GM12872 (cell line): Measurements from ENCODE around the gene ABHD2.

ENCODE experiments used
- TF ChIP-seq, protein P1 (sequence below): IDR thresholded peaks from 3 replicates; pipeline ENCODE4 v1.5.1; 2011; ENCODE audit warnings: low read depth, mild to moderate bottlenecking, low read length, moderate library complexity; ENCODE audit not compliant: insufficient read depth

ABHD2 gene

DNA sequence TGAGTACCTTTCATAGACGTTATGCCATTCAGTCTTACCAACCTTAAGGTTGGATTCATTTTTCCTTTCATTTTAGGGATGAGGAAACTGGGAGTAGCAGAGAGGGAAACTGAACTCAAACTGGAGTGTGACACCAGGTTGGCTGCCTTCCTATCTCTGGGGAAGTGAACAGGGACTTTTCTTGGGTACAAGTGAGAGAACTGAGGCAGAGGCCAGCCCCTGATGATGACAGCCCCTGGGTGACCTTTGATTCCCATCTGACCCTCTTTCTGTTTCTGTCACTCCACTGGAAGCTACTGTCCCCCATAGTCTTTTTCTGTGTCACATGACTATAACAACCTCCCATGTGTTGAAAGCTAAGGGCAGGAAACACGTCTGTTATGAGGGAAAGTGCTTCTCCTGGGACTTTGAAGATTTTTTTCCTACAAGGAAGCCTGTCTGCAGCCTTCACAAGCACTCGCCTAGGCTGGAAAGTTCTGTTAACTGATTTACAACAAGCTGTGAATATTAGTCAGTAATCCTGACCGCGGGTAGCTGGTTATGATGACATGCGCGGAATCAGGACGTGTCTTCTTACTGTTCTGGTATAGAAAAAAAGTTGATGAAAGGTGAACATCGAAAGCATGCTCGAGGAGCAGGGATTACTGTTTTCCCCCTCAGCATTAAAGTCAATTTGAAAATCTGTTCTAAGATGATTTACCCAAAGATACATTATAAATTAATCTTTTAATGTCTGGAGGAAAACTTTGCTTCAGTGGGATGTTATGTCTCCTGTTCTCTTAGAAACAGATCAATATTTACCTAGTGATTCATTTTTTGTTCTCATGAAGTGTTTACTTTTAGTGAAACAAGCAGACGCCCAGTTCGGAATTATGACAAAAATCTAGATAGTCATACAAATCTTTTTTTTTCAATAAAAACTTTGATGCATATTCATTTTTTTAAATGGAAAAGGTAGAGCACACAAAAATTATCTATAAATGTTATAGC is 31.5 kb downstream of the ABHD2 start:
- TF ChIP-seq, protein P1, sequence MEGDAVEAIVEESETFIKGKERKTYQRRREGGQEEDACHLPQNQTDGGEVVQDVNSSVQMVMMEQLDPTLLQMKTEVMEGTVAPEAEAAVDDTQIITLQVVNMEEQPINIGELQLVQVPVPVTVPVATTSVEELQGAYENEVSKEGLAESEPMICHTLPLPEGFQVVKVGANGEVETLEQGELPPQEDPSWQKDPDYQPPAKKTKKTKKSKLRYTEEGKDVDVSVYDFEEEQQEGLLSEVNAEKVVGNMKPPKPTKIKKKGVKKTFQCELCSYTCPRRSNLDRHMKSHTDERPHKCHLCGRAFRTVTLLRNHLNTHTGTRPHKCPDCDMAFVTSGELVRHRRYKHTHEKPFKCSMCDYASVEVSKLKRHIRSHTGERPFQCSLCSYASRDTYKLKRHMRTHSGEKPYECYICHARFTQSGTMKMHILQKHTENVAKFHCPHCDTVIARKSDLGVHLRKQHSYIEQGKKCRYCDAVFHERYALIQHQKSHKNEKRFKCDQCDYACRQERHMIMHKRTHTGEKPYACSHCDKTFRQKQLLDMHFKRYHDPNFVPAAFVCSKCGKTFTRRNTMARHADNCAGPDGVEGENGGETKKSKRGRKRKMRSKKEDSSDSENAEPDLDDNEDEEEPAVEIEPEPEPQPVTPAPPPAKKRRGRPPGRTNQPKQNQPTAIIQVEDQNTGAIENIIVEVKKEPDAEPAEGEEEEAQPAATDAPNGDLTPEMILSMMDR = no peak

DNA sequence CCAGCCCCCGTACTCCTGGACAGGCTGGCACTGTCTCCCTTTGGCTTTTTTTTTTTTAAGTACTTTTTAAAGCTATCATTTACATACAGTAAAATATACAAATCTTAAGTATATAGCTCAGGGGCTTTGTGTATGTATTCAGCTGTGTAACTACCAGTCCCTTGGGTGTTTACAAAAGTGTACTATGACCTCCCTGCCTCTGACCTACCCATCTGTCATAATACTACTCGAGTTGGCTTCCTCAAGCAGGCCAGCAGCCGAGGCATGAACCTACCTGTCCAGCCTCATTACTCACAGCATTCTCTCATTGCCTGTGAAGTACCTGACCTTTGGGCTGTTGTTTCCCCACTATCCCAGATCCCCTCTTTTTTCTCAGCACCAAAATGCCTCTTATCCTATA is 33.2 kb downstream of the ABHD2 start:
- TF ChIP-seq, protein P1 = no peak

DNA sequence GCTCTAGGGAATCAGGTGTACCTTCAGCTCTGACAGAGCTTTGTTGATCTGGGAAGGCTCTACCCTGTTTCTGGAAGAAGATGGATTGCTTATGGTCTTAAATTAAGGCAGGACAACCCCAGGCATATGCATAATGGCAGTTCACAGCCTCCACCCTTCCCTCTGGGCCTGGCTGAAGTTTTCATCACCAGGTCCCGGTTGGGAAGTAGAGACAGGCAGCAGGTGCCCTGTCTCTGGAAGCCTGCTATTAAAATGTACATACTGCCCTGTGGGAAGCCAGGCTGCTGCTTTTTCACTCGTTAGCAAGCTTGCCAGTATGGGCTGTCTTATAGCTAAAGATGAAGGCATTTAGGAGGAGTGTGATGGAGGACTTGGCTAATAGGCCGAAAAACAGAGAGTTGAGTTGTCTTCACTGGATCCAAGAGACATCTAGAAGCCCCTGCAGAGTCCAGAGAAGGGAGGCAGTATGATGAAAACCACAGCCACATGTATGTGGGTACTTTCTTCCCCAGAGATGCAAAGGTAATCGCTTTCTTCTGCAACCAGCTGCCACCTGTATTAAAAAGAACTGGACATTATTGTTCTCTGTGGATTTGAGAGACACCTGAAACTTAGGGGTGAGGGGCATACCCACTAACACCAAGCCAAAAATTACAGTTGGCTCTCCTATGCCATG is 34.4 kb downstream of the ABHD2 start:
- TF ChIP-seq, protein P1 = no peak

DNA sequence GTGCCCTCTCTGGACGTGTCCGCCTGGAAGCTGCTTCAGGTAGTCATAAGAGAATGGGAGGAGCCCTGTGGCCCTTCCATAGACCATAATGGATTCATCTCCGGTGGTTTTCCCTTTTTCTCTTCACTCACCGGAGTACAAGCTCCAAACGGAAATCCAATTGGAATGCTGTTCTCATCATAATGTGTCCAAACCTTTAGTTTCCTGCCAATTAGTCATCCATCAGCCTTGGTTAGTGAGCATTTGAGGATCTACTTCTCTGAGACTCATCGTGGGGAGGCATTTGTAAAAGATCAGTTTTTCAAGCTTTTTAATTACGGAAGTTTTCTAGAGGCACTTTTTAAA is 34.9 kb downstream of the ABHD2 start:
- TF ChIP-seq, protein P1 = no peak

DNA sequence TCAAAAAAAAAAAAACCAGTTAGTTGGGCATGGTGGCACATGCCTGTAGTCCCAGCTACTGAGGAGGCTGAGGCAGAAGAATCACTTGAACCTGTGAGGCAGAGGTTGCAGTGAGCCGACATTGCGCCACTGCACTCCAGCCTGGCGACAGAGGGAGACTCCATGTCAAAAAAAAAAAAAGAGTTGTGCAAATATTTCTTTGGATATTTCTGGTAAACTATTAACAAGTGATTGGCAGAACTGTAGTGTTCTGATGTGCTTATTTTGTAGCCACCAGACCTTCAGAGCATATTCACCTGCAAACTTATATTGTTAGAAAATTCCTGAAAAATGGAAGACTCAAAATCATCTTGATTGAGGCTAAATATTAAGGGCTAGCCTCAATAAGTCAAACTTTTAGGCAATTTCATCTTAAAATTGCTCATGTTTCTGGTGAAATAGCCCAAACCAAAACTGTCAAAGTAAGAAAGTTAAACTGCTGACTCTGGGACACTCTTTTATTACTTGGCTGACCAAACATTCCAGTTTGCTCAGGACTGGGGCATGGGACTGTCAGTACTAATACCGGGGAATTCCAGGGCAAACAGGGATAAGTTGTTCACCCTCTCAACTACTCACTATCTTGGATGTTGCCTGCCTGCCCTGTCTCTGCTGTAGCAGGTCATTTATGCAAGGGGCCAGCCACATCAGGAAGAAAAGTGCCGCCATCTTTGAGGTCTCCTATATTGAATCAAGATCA is 37.0 kb downstream of the ABHD2 start:
- TF ChIP-seq, protein P1 = no peak

DNA sequence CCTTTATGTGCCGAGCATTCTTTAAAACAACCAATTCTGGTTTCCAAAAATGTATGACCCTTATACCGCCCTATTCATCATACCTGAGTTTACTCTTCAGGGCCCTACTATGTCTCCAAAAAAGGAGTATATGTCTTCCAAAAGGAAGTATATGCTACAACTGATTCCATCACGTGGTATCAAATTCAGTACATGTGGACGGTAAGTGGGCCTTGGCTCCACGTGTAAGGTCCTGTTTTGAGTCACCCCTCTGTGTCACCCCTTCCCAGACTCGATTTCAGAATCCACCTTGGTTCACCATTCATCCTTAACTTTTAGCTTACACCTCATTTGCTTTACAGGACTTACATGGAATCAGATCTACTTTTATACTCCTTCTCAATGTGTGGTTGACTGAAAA is 37.8 kb downstream of the ABHD2 start:
- TF ChIP-seq, protein P1 = no peak
